ENCODE measurements around the gene HNRNPUL1.

The HNRNPUL1 gene

GRCh38 chr19:41353466-41354342 is 89.5 kb downstream of the HNRNPUL1 start, which contains the start of gene TGFB1:
Gene TGFB1, minus strand, starts transcription at chr19:41353922. Its CDS starts 878 bp downstream, at chr19:41353044.
- peak; percentile 57 for DNase-seq (ENCODE audit: low spot score)

- DNase-seq (ENCODE audit: low spot score) = no peak
These were observed 90.3 kb downstream of the HNRNPUL1 start for GRCh38 chr19:41354343-41354953.

GRCh38 chr19:41355035-41355434 is 90.9 kb downstream of the HNRNPUL1 start:
- no peak for DNase-seq (ENCODE audit: low spot score)

- DNase-seq (ENCODE audit: low spot score) = no peak
These were observed 91.6 kb downstream of the HNRNPUL1 start for GRCh38 chr19:41355802-41356201.

- no peak for DNase-seq (ENCODE audit: low spot score)
These were observed 93.0 kb downstream of the HNRNPUL1 start for GRCh38 chr19:41356984-41357739.
